Activated CD4-positive, alpha-beta T cell treated with anti-CD3 and anti-CD28 coated beads, Interleukin-2, amount 50 U/mL, for 16 hours (primary cell): ENCODE data around the gene CREBBP.
"Not testable (repeated sequence)": the region's sequence is repeated elsewhere in the genome, so short reads cannot be mapped to it uniquely, and the experiment has no call there.

ENCODE experiments used
- DNase-seq: peaks from one replicate; pipeline ENCODE4 v3.0.0-alpha.2; 2020

CREBBP gene

DNA sequence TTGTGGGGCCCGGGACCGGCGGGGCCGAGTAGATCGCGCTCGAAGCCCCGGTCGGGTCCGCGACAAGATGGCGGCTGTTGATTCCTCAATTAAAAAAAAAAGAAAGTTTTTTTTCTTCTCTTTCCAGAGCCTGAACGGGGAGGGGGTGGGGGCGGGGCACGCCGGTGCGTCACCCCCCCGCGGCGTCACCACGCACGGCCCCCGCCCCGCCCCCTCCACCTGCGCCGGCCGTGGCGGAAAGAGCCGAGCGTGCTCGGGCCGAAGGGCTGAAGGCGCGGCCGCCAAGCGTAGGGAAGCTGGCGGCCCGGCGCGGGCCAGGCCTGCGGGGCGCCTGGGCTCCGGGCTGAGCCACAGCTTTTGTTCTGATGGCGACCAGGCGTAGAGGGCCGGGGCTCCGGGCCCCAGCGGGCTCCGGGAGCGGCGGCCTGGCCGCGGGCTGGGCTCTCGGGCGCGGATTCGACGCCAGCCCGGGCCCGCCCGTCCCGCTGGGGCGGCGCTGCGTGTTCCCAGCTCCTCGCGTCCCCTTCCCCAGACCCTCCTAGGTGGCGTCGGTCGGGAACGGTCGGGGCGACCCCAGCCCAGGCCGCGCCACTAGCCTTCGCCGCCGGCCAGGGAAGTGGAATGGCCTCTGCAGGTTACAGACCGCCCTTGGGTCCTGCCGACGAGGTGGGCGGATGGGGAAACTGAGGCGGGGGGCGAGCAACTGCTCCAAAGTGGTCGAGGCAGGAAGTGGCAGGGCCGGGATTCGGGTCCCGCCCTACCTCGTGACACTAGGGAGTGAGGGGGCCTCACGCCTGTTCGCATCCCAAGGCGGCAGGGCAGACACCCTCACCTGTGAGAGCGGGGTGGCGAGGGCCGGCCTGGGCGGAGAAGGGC, at the start of gene CREBBP:
Gene CREBBP (minus strand): TSS at position 91 of the 876 bp plus-strand sequence. CDS start 797 bp downstream, outside the sequence.
- peak; percentile 84 for DNase-seq

DNA sequence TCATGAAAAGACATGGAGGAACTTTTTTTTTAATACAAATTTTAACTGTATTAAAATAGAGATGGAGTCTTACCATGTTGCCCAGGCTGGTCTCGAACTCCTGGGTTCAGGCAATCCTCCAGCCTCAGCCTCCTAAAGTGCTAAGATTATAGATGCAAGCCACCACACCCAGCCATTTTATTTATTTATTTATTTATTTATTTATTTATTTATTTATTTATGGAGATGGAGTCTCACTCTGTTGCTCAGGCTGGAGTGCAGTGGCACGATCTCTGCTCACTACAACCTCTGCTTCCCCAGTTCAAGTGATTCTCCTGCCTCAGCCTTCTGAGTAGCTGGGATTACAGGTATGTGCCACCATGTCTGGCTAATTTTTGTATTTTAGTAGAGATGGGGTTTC, 46.6 kb upstream of the CREBBP start:
- DNase-seq: not testable (repeated sequence)

DNA sequence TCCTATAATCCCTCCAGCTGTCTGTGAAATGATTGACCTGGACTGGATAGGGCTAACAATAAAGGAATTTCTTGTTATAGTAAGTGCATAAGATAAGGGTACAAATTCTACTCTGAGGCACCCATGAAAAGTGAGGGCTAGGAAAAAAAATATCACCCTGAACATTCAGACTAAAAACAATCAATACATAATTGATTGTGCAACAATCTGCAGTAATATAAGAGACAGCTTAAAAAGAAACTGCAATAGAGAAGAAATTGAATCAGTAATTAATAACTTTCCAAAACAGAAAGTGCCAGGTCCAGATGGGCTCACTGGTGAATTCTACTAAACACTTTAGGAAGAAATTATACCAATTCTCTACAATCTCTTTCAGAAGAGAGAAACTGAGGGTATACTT, 44.2 kb upstream of the CREBBP start:
- no peak for DNase-seq

DNA sequence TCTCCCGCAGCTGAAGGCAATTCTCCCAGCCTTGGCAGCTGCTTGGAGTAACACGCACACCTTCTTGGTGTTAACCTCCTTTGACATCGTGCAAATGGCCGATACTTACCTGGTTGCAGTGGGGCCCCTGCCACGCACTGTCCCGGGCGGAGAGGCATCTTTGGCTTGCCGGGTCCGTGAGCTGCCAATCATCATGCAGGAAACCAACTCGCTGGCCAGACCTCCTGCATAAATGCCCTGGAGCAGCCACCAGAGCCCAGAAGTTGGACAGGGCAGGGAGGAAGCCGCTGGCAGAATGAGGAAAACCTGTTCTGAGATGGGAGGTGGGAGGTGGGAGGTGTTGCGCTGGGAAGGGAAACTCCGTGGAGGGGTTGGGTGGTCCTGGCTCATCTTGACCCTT, 41.7 kb upstream of the CREBBP start:
- DNase-seq: no peak

DNA sequence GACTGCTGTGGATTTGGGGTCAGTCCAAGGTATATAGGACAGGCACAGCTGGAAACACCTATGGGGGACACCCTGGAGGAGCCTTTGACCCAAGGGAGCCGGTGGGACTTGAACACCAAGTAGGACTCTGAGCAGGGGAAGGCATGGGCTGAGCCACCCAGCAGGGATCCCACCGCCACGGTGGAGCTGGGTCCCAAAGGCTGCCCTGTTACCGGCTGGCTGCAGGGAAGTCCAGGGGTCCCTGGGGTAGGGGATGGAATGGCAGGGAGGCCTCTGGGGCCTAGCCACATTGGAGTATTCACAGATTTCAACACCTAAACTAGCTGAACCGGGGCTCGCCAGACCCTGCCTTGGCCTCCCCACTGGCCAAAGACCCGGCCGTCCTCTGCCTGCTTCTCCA, 39.7 kb upstream of the CREBBP start:
- DNase-seq: no peak

DNA sequence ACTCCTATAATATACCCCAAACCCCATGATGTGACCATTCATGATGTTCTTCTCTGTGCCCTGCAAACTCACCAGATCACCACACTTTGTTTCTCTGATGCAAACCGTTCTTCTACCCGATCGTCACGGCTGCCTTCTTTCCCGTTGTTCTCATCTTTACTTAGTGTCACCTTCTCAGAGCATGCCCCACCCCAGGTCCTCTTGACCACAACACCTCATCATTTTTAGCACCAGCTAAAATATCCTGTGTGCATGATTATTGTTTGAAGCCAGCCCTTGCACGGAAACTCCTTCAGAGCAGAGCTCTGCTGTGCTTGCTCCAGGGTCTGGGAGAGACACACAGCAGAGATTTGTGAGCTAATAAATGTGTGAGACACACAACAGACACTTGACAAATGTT, 38.9 kb upstream of the CREBBP start:
- DNase-seq: no peak

DNA sequence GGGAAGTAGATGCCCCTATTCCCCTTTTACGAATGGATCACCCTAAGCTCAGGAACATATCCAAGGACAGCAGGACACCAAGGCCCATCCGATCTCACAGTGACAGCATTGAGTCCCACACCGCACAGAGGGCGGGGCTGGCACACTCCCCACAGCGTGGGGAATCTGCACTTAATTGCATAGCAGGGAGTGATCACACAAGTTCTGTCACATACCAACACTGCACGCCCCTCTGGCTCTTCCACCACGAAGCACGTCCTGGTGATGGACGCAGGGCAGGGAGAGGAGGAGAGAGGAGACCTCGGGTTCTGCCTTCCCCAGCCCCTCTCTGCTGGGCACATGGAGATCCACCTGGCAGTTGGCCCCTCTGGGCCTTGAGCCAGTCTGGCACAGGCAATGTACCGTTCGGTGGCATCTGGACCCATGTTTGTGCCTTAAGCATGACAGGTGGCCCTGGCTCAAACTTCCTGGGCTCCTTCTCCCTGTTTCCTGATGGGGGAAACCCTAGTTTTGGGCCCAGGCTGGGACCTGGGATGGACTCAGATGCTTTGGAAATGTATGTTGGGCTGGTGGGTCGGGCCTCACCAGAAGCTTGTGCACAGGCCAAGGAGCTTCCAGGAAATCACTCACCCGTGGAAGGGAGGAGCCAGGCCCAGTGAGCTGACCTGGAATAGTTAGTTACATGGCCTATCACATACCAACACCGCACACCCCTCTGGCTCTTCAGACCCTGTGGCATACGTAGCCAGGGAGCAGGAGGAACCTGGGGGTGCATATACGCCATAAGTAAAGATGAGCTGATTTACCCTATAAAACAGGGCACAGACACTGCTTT, 35.1 kb upstream of the CREBBP start:
- no peak for DNase-seq

DNA sequence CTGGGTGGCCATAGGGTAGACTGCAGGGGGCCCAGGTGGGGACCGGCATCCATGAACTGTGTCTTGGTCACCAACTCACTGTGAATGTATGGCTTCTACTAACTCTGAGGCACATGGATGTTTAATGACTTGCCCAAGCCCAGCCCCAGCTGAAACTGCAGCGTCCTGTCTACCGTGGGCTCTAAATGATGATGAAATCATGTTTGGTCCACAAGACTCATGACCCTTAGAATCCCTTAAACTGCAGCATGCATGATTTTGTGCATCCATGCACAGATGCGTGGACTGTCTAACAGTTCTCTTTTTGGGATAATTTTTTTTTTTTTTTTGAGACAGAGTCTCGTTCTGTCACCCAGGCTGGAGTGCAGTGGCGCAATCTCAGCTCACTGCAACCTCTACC, 32.4 kb upstream of the CREBBP start:
- no peak for DNase-seq

DNA sequence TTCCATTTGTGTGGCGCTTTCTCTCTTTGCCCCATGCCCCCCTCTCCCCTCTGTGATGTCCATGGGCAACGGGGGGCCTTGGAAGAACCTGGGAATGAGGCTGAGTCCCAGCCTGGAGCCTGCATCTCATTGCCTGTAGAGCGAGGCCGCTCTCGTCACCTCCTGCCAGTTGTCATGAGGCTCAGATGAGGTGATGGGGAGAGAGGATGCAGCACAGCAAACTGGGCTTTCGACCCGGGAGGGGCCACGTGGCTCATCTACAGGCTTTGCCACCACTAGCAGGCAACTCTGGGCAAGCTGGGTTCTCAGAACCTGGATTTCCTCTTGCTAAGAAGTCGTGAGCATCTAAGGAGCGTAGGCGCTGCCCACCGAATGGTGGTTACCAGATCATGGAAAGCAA, 31.9 kb upstream of the CREBBP start:
- no peak for DNase-seq

DNA sequence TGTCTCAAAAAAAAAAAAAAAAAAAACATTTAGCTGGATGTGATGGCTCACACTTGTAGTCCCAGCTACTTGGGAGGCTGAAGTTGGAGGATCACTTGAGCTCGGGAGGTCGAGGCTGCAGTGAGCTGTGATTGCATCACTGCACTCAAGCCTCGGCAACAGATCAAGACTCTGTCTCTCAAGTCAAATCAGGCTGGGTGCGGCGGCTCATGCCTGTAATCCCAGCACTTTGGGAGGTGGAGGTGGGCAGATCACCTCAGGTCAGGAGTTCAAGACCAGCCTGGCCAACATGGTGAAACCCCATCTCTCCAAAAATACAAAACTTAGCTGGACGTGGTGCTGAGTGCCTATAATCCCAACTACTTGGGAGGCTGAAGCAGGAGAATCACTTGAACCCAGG, 31.2 kb upstream of the CREBBP start:
- DNase-seq: not testable (repeated sequence)

DNA sequence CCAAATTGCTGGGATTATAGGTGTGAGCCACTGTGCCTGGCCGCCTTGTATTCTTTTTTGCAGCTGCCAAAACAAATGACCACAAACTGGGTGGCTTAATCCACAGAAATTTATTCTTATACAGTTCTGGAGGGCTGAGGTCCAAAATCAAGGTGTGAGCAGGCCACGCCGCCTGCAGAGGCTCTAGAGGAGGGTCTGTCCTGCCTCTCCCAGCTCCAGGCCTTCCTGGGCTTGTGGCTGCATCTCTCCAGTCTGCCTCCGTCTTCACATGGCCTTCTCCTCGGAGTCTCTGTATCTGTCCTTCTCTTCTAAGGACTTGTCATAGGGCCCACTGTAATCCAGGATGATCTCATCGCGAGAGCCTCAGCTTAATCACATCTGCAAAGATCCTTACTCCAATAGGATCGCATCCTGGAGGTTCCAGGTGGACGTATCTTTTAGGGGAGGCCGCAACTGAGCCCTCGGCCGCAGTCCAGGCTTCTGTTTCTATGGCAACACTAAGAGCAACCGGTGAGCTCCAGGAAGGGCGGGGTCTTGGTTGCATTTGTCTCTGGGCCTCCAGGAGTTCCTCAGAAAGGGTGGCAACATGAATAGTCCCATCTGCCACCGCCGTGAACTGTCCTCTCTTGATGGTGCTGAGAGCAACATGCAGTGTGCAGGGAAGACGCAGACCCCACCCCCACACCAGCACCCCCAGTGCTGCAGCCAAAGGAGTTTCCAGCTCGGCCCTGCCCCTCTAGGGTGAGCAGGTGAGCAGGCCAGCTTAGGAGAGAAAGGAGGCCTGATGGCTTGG, 29.5 kb upstream of the CREBBP start:
- DNase-seq: no peak

DNA sequence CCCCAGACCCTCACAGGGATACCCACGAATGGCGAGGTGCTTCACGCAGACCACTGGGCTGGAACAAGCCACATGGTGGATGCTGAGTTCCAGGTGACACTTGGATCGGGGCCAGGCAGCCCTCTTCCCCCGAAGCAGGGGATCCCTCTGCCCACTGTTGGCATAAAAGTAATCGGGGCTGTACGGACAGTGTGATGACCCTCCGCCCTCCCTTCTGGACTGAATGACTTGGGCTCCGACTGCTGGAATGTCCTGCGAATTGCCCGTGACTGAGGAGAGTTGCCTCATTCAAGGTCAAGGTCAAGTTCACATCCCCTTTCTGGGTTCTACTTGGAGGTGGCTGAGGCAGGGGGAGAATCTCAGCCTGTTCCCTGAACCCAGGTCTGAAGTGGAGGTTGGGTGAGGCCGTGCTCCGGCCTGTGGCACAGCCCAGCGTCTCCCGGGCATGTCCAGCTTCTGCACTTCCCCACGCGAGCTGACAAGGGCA, 28.5 kb upstream of the CREBBP start:
- DNase-seq: no peak

DNA sequence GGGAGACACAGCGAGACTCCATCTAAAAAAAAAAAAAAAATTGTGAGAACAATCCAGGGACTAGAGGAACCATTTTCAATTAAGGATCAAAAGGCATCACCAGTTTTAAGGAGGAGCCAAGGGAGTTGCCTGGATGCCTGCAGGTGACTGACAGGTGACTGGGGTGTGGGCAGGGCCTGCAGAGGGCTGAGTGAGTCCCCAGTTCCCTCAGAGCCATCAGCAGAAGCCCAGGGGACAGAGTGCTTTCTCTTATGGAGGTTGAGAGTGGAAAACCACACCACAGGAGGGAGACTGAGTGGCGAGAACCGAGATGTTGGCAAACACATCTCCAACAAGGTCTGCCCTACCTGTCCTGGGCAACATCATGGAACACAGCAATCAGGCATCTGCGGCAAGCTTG, 27.1 kb upstream of the CREBBP start:
- no peak for DNase-seq

DNA sequence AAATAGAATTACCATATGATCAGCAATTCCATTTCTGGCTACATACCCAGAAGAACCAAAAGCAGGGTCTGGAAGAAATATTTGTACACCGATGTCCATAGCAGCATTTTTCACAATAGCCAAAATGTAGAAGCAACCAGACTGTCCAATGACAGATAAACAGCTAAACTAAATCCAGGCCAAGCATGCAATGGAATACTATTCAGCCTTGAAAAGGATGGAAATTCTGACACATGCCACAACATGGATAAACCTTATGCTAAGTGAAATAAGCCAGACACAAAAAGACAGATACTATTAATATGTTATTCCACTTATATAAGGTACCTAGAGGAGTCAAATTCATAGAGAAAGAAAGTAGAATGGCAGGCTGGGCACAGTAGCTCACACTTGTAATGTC, 25.9 kb upstream of the CREBBP start:
- DNase-seq: no peak

DNA sequence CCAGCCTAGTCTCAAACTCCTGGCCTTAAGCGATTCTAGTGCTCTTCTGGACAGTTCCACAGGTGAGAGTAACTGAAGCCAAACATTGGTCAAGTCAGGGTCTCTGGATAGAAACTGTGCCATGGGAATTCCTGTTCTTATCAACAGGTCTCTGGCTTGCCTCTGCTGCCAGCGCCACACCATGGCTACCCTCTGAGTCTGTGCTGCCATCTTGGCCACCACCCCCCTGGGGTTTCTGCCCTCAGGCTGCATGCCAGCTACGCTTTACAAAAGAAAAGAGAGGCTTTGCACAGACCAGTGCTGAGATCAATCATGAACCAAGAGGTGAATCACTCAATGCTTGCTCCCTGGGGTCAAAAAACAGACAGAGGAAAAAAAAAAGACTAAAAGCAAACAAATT, 24.4 kb upstream of the CREBBP start:
- DNase-seq: no peak

DNA sequence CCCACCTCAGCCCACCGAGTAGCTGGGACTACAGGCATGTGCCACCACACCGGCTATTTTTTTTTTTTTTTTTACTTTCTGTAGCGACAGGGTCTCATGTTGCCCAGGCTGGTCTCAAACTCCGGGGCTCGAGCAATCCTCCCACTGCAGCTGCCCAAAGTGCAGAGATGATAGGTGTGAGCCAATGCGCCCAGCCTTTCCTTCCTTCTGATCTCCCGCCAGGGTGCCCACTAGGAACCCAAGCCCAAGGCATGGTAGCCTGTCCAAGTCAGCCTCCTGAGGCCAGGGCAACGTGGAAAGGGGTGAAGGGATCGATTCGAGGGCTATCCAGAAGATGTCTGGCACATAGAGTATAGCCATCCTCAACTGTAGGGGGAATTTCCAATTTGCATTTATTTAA, 9.6 kb upstream of the CREBBP start:
- DNase-seq: no peak

DNA sequence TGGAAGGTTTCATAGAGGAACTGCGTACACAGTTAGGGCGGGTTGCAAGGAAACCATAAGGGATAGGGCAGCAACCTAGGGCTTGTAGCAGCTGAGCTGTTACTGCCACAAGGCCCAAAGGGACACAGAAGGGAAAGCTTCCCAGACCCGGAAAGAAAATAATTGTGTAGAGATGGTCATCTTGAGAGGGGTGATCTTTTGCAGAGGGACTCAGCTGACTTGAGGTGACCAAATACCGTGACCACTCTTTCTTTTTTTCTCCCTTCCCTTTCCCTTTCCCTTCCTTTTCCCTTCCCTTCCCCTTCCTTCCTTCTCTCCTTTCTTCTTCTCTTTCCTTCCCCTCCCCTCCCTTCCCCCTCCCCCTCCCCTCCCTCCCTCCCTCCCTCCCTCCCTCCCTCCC, 8.5 kb upstream of the CREBBP start:
- DNase-seq: no peak

DNA sequence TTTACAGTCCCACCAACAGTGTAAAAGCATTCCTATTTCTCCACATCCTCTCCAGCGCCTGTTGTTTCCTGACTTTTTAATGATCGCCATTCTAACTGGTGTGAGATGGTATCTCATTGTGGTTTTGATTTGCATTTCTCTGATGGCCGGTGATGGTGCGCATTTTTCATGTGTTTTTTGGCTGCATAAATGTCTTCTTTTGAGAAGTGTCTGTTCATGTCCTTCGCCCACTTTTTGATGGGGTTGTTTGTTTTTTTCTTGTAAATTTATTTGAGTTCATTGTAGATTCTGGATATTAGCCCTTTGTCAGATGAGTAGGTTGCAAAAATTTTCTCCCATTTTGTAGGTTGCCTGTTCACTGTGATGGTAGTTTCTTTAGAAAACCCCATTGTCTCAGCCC, 5.5 kb upstream of the CREBBP start:
- not testable (repeated sequence) for DNase-seq

DNA sequence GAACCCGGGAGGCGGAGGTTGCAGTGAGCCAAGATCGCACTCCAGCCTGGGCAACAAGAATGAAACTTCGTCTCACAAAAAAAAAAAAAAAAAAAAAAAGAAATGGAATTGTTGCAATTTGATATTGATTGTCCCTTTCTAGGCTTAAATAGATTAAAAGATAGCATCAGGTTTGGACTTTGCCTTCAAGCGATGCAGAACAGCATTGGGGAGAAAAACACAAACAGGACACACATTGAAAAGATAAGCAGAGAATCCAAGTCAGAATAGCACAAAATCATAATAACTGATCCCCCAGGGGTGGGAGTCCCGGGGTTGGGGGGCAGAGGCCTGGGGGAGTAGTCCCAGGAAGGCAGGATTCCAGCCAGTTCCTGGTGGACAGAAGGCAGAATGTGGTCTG, 3.9 kb upstream of the CREBBP start:
- no peak for DNase-seq

DNA sequence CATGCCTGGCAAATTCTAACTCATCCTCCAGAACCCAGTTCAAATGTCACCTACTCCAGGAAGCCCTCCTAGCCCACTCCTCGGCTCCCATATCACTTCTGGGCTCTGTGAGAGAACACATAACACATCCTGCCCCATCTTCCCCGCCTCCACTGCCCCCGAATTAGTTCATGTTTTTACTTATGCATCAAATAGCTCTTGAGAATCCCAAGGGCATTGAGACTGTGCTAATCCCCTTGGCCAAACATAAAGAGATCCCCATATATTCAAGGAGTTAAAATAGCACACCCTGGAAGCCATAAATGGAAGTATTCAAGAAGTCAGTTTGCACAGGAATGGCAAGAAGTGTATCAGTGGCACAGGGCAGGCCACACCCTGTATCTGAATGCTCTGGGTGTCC, 2.0 kb upstream of the CREBBP start:
- no peak for DNase-seq

DNA sequence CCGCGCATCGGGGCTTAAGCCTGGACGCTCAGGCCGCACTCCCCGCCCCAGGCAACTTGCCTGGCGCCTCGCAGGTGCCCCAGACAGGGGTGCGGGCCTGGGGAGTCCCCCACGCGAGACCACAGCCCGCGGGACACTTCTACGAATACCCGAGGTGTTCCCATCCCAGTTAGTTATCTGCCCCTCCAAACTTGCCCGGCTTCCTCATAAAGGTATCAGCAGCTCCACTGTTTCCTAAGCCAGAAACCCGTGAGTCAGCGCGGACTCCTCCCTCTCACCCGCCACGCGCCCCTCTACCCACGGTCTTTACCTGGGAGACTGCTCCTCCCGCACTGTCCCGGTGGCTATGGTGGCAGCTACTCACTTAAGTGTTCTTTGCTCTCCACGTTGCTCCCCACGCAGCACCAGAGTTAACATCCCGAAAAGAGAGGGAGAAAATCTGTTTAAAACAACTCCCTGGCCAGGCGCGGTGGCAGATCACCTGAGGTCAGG, 1.0 kb upstream of the CREBBP start:
- DNase-seq: no peak

DNA sequence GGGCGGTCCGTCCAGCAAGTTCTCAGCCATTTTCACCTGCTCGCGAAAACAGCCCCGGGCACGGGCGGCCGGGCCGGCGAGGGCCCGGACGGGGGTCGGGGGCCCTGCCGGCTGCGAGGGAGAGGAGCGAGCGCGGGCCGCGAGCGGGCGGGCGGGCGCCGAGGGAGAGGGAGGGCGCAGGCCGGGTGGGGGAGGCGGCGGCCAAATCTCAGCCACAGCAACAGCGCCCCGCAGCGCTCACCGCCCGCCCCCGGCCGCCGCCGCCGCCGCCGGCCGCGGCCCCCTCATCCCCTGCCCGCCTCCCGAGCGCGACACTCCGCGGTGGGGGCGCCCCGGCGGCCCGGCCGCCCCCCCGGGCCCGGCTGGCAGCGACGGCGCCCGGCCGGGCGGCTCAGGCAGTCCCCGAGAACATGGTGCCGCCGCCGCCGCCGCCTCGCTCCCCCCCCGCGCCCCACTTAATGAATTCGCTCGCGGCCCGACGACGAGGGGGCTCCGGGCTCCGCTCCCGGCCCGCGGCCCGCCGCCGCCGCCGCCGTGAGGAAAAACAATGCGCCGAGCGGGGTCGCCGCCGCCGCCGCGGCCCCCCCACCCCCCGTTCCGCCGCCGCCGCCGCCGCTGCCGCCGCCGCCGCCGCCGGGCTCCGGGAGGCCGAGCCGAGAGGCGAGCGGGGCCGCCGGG, 487 bp downstream of the CREBBP start:
- peak; percentile 65 for DNase-seq
